NOMO-1 (cell line): ENCODE measurements around the gene LEKR1.
"Not testable (repeated sequence)": the region's sequence is repeated elsewhere in the genome, so short reads cannot be mapped to it uniquely, and the experiment has no call there.

ENCODE experiments used
- DNase-seq, 2 experiments: peaks; one replicate each; lab custom pipeline; 2025; ENCODE audit not compliant: unreplicated experiment in 2 of 2; lab: John Stamatoyannopoulos, UW

The LEKR1 gene

GRCh38 chr3:156803952-156804741 lies 22.0 kb upstream of the LEKR1 start:
- peak; percentile 55 to 62 for DNase-seq

GRCh38 chr3:156806698-156807097 lies 19.5 kb upstream of the LEKR1 start:
- no peak for DNase-seq

- no peak for DNase-seq
These were observed 18.1 kb upstream of the LEKR1 start for GRCh38 chr3:156808025-156808424.

GRCh38 chr3:156811089-156811862 lies 14.9 kb upstream of the LEKR1 start:
- peak in 1 of 2 experiments; percentile 39 for DNase-seq

GRCh38 chr3:156812521-156813335 lies 13.4 kb upstream of the LEKR1 start:
- peak; percentile 26 to 54 for DNase-seq

- no peak for DNase-seq
These were observed 11.9 kb upstream of the LEKR1 start for GRCh38 chr3:156814295-156814694.

GRCh38 chr3:156816091-156816793 lies 9.9 kb upstream of the LEKR1 start:
- DNase-seq, result no peak

GRCh38 chr3:156816794-156817645 lies 9.1 kb upstream of the LEKR1 start:
- DNase-seq, result peak; percentile 90 to 94

- no peak for DNase-seq
These were observed 8.4 kb upstream of the LEKR1 start for GRCh38 chr3:156817646-156818272.

GRCh38 chr3:156818273-156818651 lies 7.9 kb upstream of the LEKR1 start:
- no peak for DNase-seq

GRCh38 chr3:156818890-156819289 lies 7.3 kb upstream of the LEKR1 start:
- DNase-seq, result no peak

GRCh38 chr3:156819842-156820691 lies 6.1 kb upstream of the LEKR1 start:
- no peak for DNase-seq

GRCh38 chr3:156820692-156821080 lies 5.5 kb upstream of the LEKR1 start:
- no peak for DNase-seq

GRCh38 chr3:156822626-156823260 lies 3.4 kb upstream of the LEKR1 start:
- not testable (repeated sequence) for DNase-seq

- DNase-seq, result peak; percentile 82 to 86
These were observed 384 bp upstream of the LEKR1 start for GRCh38 chr3:156825795-156826143.

- DNase-seq, result no peak
These were observed 1.0 kb downstream of the LEKR1 start for GRCh38 chr3:156826896-156827882.

- no peak for DNase-seq
These were observed 4.9 kb downstream of the LEKR1 start for GRCh38 chr3:156831006-156831405.
